Vagina (tissue), 2 donors: Measurements from ENCODE around the gene SCGB1C1.

Source experiments
- POLR2A ChIP-seq, 2 donors: fragments of 450-650 bp; IDR thresholded peaks; one replicate each; pipeline ENCODE4 v1.6.1; 2017; ENCODE audit warnings: antibody characterized with exemption in 2 of 2, mild to moderate bottlenecking in 2 of 2, moderate library complexity in 2 of 2
- POLR2AphosphoS5 ChIP-seq, 2 donors: sonication (generic); formaldehyde crosslinking; IDR thresholded peaks; one replicate each; pipeline ENCODE4 v1.9.0; 2017; ENCODE audit warnings: antibody characterized with exemption in 2 of 2, mild to moderate bottlenecking in 2 of 2, low read depth in 1 of 2; ENCODE audit not compliant: insufficient read depth in 1 of 2

- no peak for TF ChIP-seq POLR2AphosphoS5 (IDR thresholded peaks at IDR 0.05; ENCODE audit: insufficient read depth in 1 of 2, low read depth in 1 of 2)
- no peak for TF ChIP-seq POLR2A (IDR thresholded peaks at IDR 0.05)
These were observed 31.5 kb downstream of the SCGB1C1 start for GRCh38 chr11:224424-224823.
